Measurements from ENCODE around the gene ADNP2.

Gene ADNP2

GRCh38 chr18:80086281-80086680 is 22.8 kb upstream of the ADNP2 start:
- no peak for DNase-seq (ENCODE audit: low read depth in 1 of 2, low spot score in 1 of 2)
- no peak overlapping the region for H3K4me3 ChIP-seq (replicated peaks; ENCODE audit: insufficient read depth, low read length)
- TF ChIP-seq REST (IDR thresholded peaks at IDR 0.05; ENCODE audit: insufficient replicate concordance, low read depth): no peak
- TF ChIP-seq SPI1 (IDR thresholded peaks at IDR 0.05; ENCODE audit: borderline replicate concordance, low read depth): no peak
- TF ChIP-seq POLR2AphosphoS5 (IDR thresholded peaks at IDR 0.05; ENCODE audit: low read depth): no peak
- TF ChIP-seq CTCF (IDR thresholded peaks at IDR 0.05; ENCODE audit: insufficient read depth, low read length): no peak
- no peak for TF ChIP-seq GABPA (IDR thresholded peaks at IDR 0.05; ENCODE audit: low read depth)
- H3K27me3 ChIP-seq (ENCODE audit: insufficient read depth, poor library complexity, severe bottlenecking): no peaks in the 10 kb centered on the region
- no peak overlapping the region for H3K27ac ChIP-seq (replicated peaks)

- Histone ChIP-seq H3K27me3 (ENCODE audit: insufficient read depth, poor library complexity, severe bottlenecking) (no peaks in the 10 kb centered on the region), H3K27ac (replicated peaks) (no peak overlapping the region), H3K4me3 (replicated peaks; ENCODE audit: insufficient read depth, low read length) (no peak overlapping the region)
- no peak for DNase-seq (ENCODE audit: low read depth in 1 of 2, low spot score in 1 of 2)
- TF ChIP-seq REST (IDR thresholded peaks at IDR 0.05; ENCODE audit: insufficient replicate concordance, low read depth) (no peak), POLR2AphosphoS5 (IDR thresholded peaks at IDR 0.05; ENCODE audit: low read depth) (no peak), SPI1 (IDR thresholded peaks at IDR 0.05; ENCODE audit: borderline replicate concordance, low read depth) (no peak), GABPA (IDR thresholded peaks at IDR 0.05; ENCODE audit: low read depth) (no peak), CTCF (IDR thresholded peaks at IDR 0.05; ENCODE audit: insufficient read depth, low read length) (no peak)
Measured at GRCh38 chr18:80088036-80088435, 21.0 kb upstream of the ADNP2 start.

- H3K27me3 ChIP-seq (ENCODE audit: insufficient read depth, poor library complexity, severe bottlenecking): no peaks in the 10 kb centered on the region
- TF ChIP-seq GABPA (IDR thresholded peaks at IDR 0.05; ENCODE audit: low read depth) (no peak), CTCF (IDR thresholded peaks at IDR 0.05; ENCODE audit: insufficient read depth, low read length) (no peak), REST (IDR thresholded peaks at IDR 0.05; ENCODE audit: insufficient replicate concordance, low read depth) (no peak), POLR2AphosphoS5 (IDR thresholded peaks at IDR 0.05; ENCODE audit: low read depth) (no peak), SPI1 (IDR thresholded peaks at IDR 0.05; ENCODE audit: borderline replicate concordance, low read depth) (no peak)
- no peak for DNase-seq (ENCODE audit: low read depth in 1 of 2, low spot score in 1 of 2)
- no peak overlapping the region for H3K27ac ChIP-seq (replicated peaks)
- no peak overlapping the region for H3K4me3 ChIP-seq (replicated peaks; ENCODE audit: insufficient read depth, low read length)
Measured at GRCh38 chr18:80088823-80089222, 20.2 kb upstream of the ADNP2 start.
